Fibroblast of lung (primary cell): ENCODE measurements around the gene ROR2. TPM values are rescaled to one million over a fixed set of nuclear protein-coding genes. Genes with fewer than 3 reads are reported as not detected.

Source experiments
- DNase-seq, 2 donors: peaks; one replicate each; pipeline versions ENCODE4 v3.0.0 to v3.0.0-alpha.2; 2010; ENCODE audit warnings: low read depth in 2 of 2
- H2AFZ ChIP-seq: 2 replicates; pipeline ENCODE4 v1.5.1; 2012; ENCODE audit warnings: low read length, control low read depth, inconsistent platforms
- H3K27ac ChIP-seq: 2 replicates; pipeline ENCODE4 v1.5.1; 2011; ENCODE audit warnings: low read length, control low read depth; ENCODE audit not compliant: insufficient read depth
- H3K27me3 ChIP-seq: 2 replicates; pipeline ENCODE4 v1.5.1; 2011; ENCODE audit warnings: mild to moderate bottlenecking, low read length; ENCODE audit not compliant: control insufficient read depth, insufficient read depth
- H3K36me3 ChIP-seq: 2 replicates; pipeline ENCODE4 v1.5.1; 2011; ENCODE audit warnings: low read length; ENCODE audit not compliant: control insufficient read depth, insufficient read depth
- H3K4me1 ChIP-seq: 2 replicates; pipeline ENCODE4 v1.5.1; 2011; ENCODE audit warnings: low read length; ENCODE audit not compliant: control insufficient read depth, insufficient read depth; ENCODE audit errors: extremely low read depth
- H3K4me2 ChIP-seq: 2 replicates; pipeline ENCODE4 v1.5.1; 2011; ENCODE audit warnings: low read length, control low read depth; ENCODE audit not compliant: insufficient read depth; ENCODE audit errors: extremely low read depth
- H3K4me3 ChIP-seq, 4 experiments: fragments of 200-600 bp in 1 of 4; sonication (generic) in 1 of 4; replicated peaks in 1 of 4; 2 replicates each; pipeline ENCODE4 v1.5.1; 2011 to 2016; ENCODE audit warnings: low read length in 4 of 4, low read depth in 3 of 4, mild to moderate bottlenecking in 3 of 4, control low read depth in 2 of 4, inconsistent platforms in 1 of 4, mixed read lengths in 1 of 4; ENCODE audit not compliant: insufficient read depth in 1 of 4; ENCODE audit errors: control extremely low read depth in 1 of 4
- H3K79me2 ChIP-seq: 2 replicates; pipeline ENCODE4 v1.5.1; 2012; ENCODE audit warnings: mild to moderate bottlenecking, low read length, inconsistent platforms; ENCODE audit not compliant: control insufficient read depth, insufficient read depth
- H3K9ac ChIP-seq: 2 replicates; pipeline ENCODE4 v1.5.1; 2011; ENCODE audit warnings: mild to moderate bottlenecking, low read length, control low read depth; ENCODE audit not compliant: insufficient read depth
- H3K9me3 ChIP-seq: 2 replicates; pipeline ENCODE4 v1.5.1; 2012; ENCODE audit warnings: low read depth, low read length; ENCODE audit not compliant: control insufficient read depth, insufficient read depth
- H4K20me1 ChIP-seq: 2 replicates; pipeline ENCODE4 v1.5.1; 2011; ENCODE audit warnings: low read length; ENCODE audit not compliant: control insufficient read depth, insufficient read depth; ENCODE audit errors: extremely low read depth
- CTCF ChIP-seq, 2 donors: IDR thresholded peaks in 1 of 2; conservative IDR thresholded peaks in 1 of 2; 1 replicate in 1 of 2; 2 replicates in 1 of 2; pipeline ENCODE4 v1.5.1; 2011 to 2012; ENCODE audit warnings: low read length in 2 of 2, control low read depth in 1 of 2, inconsistent platforms in 1 of 2, low read depth in 1 of 2, mild to moderate bottlenecking in 1 of 2
- EZH2 ChIP-seq: IDR thresholded peaks from 2 replicates; pipeline ENCODE4 v1.5.1; 2012; ENCODE audit warnings: low read length, control low read depth, mild to moderate bottlenecking; ENCODE audit errors: missing control alignments
- polyA plus RNA-seq, 2 donors: library from polyadenylated mRNA; depleted of rRNA in 1 of 2; stranded (reverse) in 1 of 2; unstranded in 1 of 2; fragments of >200 nt; gene quantifications; 2 replicates each; pipeline ENCODE4 v1.2.1, GENCODE V29; 2011 to 2012; ENCODE audit warnings: missing spikeins in 1 of 2
- total RNA-seq: library from RNA; depleted of rRNA; stranded (reverse); fragments of >200 nt; gene quantifications from 2 replicates; pipeline ENCODE4 v1.2.1, GENCODE V29; 2014

Gene ROR2
- total and polyA plus RNA-seq, 2 donors (not counting 1 experiment from before 2014, with no cell fraction given), result 2.3 to 27.9 TPM

GRCh38 chr9:91555132-91555531 lies 394.9 kb downstream of the ROR2 start:
- no peaks in the 10 kb centered on the region for H3K27me3 ChIP-seq
- no peak overlapping the region for H3K9ac ChIP-seq
- no peaks in the 10 kb centered on the region for H3K9me3 ChIP-seq
- H3K4me2 ChIP-seq, result no peak overlapping the region
- H4K20me1 ChIP-seq, result no peaks in the 10 kb centered on the region
- no peak overlapping the region for H3K4me3 ChIP-seq
- H3K4me1 ChIP-seq, result no peaks in the 10 kb centered on the region
- no peak overlapping the region for H3K27ac ChIP-seq
- TF ChIP-seq CTCF (conservative IDR thresholded peaks at IDR 0.05 in 1 of 2, IDR thresholded peaks at IDR 0.05 in 1 of 2; ENCODE audit: low read depth in 1 of 2, low read length in 2 of 2), result no peak
- no peak for TF ChIP-seq EZH2
- no peak overlapping the region for H2AFZ ChIP-seq
- peak; percentile 53 to 72 for DNase-seq
- H3K36me3 ChIP-seq, result no peaks in the 10 kb centered on the region
- no peaks in the 10 kb centered on the region for H3K79me2 ChIP-seq

GRCh38 chr9:91549177-91549576 lies 400.9 kb downstream of the ROR2 start:
- Histone ChIP-seq H3K36me3 (no peaks in the 10 kb centered on the region), H3K4me2 (no peak overlapping the region), H3K27me3 (no peaks in the 10 kb centered on the region), H3K4me3 (no peak overlapping the region), H3K9me3 (no peaks in the 10 kb centered on the region), H2AFZ (no peak overlapping the region), H3K9ac (no peak overlapping the region), H4K20me1 (no peaks in the 10 kb centered on the region), H3K79me2 (no peaks in the 10 kb centered on the region), H3K4me1 (no peaks in the 10 kb centered on the region), H3K27ac (no peak overlapping the region)
- TF ChIP-seq EZH2, result no peak
- no peak for TF ChIP-seq CTCF (conservative IDR thresholded peaks at IDR 0.05 in 1 of 2, IDR thresholded peaks at IDR 0.05 in 1 of 2; ENCODE audit: low read depth in 1 of 2, low read length in 2 of 2)
- DNase-seq, result peak in 1 of 2 donors; percentile 53

DNA sequence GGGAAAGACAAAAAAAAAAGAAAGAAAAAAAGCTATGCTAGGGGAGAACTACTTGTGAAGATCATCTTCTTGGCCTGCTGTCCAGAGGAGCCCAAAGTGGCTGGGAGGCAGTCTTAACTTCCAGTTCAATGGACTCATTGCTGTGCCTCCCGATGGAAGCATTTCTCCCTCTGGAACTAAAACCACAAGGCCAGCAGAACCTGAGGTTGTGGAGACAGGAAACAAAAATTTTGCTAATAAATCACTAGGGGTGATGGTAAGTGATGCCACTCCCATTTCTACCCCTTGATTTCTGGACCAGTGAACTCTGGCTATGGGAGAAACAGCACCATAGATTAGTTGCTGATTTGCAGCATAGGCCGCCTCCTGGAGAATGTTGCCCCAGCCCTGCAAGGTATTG lies 402.9 kb downstream of the ROR2 start:
- Histone ChIP-seq H3K4me2 (no peak overlapping the region), H3K79me2 (no peaks in the 10 kb centered on the region)
- DNase-seq, result peak in 1 of 2 donors; percentile 84

More for the DNA sequence above, 402.9 kb downstream of the ROR2 start:
- Histone ChIP-seq H2AFZ (no peak overlapping the region), H4K20me1 (no peaks in the 10 kb centered on the region), H3K9me3 (no peaks in the 10 kb centered on the region), H3K9ac (no peak overlapping the region), H3K4me3 (no peak overlapping the region), H3K36me3 (no peaks in the 10 kb centered on the region), H3K27me3 (no peaks in the 10 kb centered on the region), H3K4me1 (no peaks in the 10 kb centered on the region), H3K27ac (no peak overlapping the region)
- TF ChIP-seq EZH2 (no peak), CTCF (conservative IDR thresholded peaks at IDR 0.05 in 1 of 2, IDR thresholded peaks at IDR 0.05 in 1 of 2; ENCODE audit: low read depth in 1 of 2, low read length in 2 of 2) (no peak)
